GM23338 (cell line): Measurements from ENCODE around the gene SSH2. TPM values are rescaled to one million over a fixed set of nuclear protein-coding genes. Genes with fewer than 3 reads are reported as not detected.

Source experiments
- ATAC-seq: fragments of 200-7000 bp; cut with Tn5 transposase; 3 replicates; pipeline ENCODE4 v1.9.1; 2020
- DNase-seq: peaks from one replicate; pipeline ENCODE4 v3.0.0-alpha.2; 2015; ENCODE audit warnings: low spot score
- H2AFZ ChIP-seq: fragments of 200-600 bp; sonication (generic); 2 replicates; pipeline ENCODE4 v1.8.0; 2016; ENCODE audit warnings: antibody characterized with exemption, mild to moderate bottlenecking, moderate library complexity
- H3F3A ChIP-seq: fragments of 200-600 bp; sonication (generic); replicated peaks from 2 replicates; pipeline ENCODE4 v1.8.0; 2017; ENCODE audit warnings: antibody characterized with exemption, mixed run types, low read depth
- H3K27ac ChIP-seq: fragments of 200-600 bp; sonication (generic); 2 replicates; pipeline ENCODE4 v1.6.1; 2016; ENCODE audit warnings: low read depth
- H3K27me3 ChIP-seq: fragments of 200-600 bp; sonication (generic); 2 replicates; pipeline ENCODE4 v1.8.0; 2016; ENCODE audit warnings: mild to moderate bottlenecking, mixed run types, moderate library complexity; ENCODE audit not compliant: insufficient read depth
- H3K36me3 ChIP-seq: fragments of 200-600 bp; sonication (generic); 2 replicates; pipeline ENCODE4 v1.8.0; 2016; ENCODE audit warnings: mild to moderate bottlenecking; ENCODE audit not compliant: insufficient read depth
- H3K4me1 ChIP-seq: fragments of 200-600 bp; sonication (generic); 2 replicates; pipeline ENCODE4 v1.8.0; 2016; ENCODE audit warnings: mild to moderate bottlenecking, moderate library complexity; ENCODE audit not compliant: insufficient read depth
- H3K4me2 ChIP-seq: fragments of 200-600 bp; sonication (generic); 2 replicates; pipeline ENCODE4 v1.7.1; 2017; ENCODE audit warnings: mixed run types
- H3K4me3 ChIP-seq: fragments of 200-600 bp; sonication (generic); 2 replicates; pipeline ENCODE4 v1.6.1; 2016; ENCODE audit warnings: mixed run types
- H3K79me2 ChIP-seq: fragments of 200-600 bp; sonication (generic); replicated peaks from 2 replicates; pipeline ENCODE4 v1.8.0; 2017; ENCODE audit warnings: mild to moderate bottlenecking; ENCODE audit not compliant: insufficient read depth
- H3K9me2 ChIP-seq: fragments of 200-600 bp; sonication (generic); 2 replicates; pipeline ENCODE4 v1.8.0; 2017; ENCODE audit not compliant: insufficient read depth
- H4K20me1 ChIP-seq: fragments of 200-600 bp; sonication (generic); replicated peaks from 2 replicates; pipeline ENCODE4 v1.8.0; 2017; ENCODE audit warnings: mild to moderate bottlenecking; ENCODE audit not compliant: insufficient read depth
- H3K27ac Mint-ChIP-seq: 2 replicates; pipeline ENCODE4 v1.8.0; 2020; ENCODE audit warnings: inconsistent platforms, mild to moderate bottlenecking, moderate library complexity, mixed read lengths
- H3K27me3 Mint-ChIP-seq: 3 replicates; pipeline ENCODE4 v1.8.0; 2022; ENCODE audit warnings: low read depth, mild to moderate bottlenecking, moderate library complexity, mixed read lengths, inconsistent platforms; ENCODE audit not compliant: insufficient read depth, poor library complexity
- H3K36me3 Mint-ChIP-seq: 3 replicates; pipeline ENCODE4 v1.8.0; 2021; ENCODE audit warnings: low read depth, mild to moderate bottlenecking, inconsistent platforms, moderate library complexity, mixed read lengths
- H3K4me1 Mint-ChIP-seq: 3 replicates; pipeline ENCODE4 v1.8.0; 2020; ENCODE audit warnings: mild to moderate bottlenecking, inconsistent platforms, mixed read lengths
- H3K4me3 Mint-ChIP-seq: 3 replicates; pipeline ENCODE4 v1.8.0; 2021; ENCODE audit warnings: moderate library complexity, mild to moderate bottlenecking, inconsistent platforms, mixed read lengths
- H3K9me3 Mint-ChIP-seq: 3 replicates; pipeline ENCODE4 v1.8.0; 2020; ENCODE audit warnings: moderate library complexity, mild to moderate bottlenecking, inconsistent platforms, mixed read lengths
- CREB1 ChIP-seq: fragments of 250-450 bp; sonication (Bioruptor Pico); IDR thresholded peaks from 2 replicates; pipeline ENCODE4 v1.5.0; 2020; ENCODE audit warnings: low read depth, mild to moderate bottlenecking, moderate library complexity
- CTCF ChIP-seq, 2 experiments: fragments of 200-600 bp in 1 of 2; sonication (generic) in 1 of 2; conservative IDR thresholded peaks; 2 replicates each; pipeline versions ENCODE4 v1.5.1 to v1.6.1; 2016 to 2017; ENCODE audit warnings: antibody characterized with exemption in 2 of 2, low read depth in 2 of 2, mild to moderate bottlenecking in 2 of 2, moderate library complexity in 1 of 2
- EZH2phosphoT487 ChIP-seq: fragments of 200-600 bp; sonication (generic); IDR thresholded peaks from one replicate; pipeline ENCODE4 v1.8.1; 2018; ENCODE audit warnings: antibody characterized with exemption; ENCODE audit not compliant: unreplicated experiment
- JUNB ChIP-seq: IDR thresholded peaks from one replicate; pipeline ENCODE4 v1.6.1; 2016; ENCODE audit warnings: antibody characterized with exemption; ENCODE audit not compliant: unreplicated experiment
- NANOG ChIP-seq: IDR thresholded peaks from 2 replicates; pipeline ENCODE4 v1.6.1; 2016; ENCODE audit warnings: antibody characterized with exemption, borderline replicate concordance
- POLR2AphosphoS5 ChIP-seq: IDR thresholded peaks from 2 replicates; pipeline ENCODE4 v1.6.1; 2016; ENCODE audit warnings: antibody characterized with exemption, low read depth
- REST ChIP-seq: IDR thresholded peaks from one replicate; pipeline ENCODE4 v1.6.1; 2018; ENCODE audit warnings: antibody characterized with exemption; ENCODE audit not compliant: unreplicated experiment
- STAT1 ChIP-seq: IDR thresholded peaks from one replicate; pipeline ENCODE4 v1.6.1; 2016; ENCODE audit warnings: antibody characterized with exemption; ENCODE audit not compliant: unreplicated experiment
- ZNF114 ChIP-seq: fragments of 250-450 bp; sonication (Bioruptor Pico); IDR thresholded peaks from 2 replicates; pipeline ENCODE4 v1.5.0; 2020; ENCODE audit warnings: mild to moderate bottlenecking, moderate library complexity
- ZNF331 ChIP-seq: fragments of 250-450 bp; sonication (Bioruptor Pico); IDR thresholded peaks from 2 replicates; pipeline ENCODE4 v1.5.0; 2020; ENCODE audit warnings: low read depth, mild to moderate bottlenecking, moderate library complexity
- polyA plus RNA-seq: library from polyadenylated mRNA; unstranded; fragments of >200 nt; fragmentation: Nextera tagmentation; extraction: Ambion mirVana; gene quantifications from 2 replicates; pipeline ENCODE4 v1.2.1, GENCODE V29; 2016
- total RNA-seq: library from RNA; depleted of rRNA; stranded (reverse); fragments of >200 nt; shearing (Covaris generic); gene quantifications from 2 replicates; pipeline ENCODE4 v1.2.3, GENCODE V29; 2014

Gene SSH2
- total and polyA plus RNA-seq, 2 experiments from 2014 or later: 9.9 to 12.1 TPM

- no peak for TF ChIP-seq REST
- TF ChIP-seq EZH2phosphoT487: no peak
- TF ChIP-seq STAT1: no peak
- TF ChIP-seq ZNF114 (CRISPR knock-in tag): no peak
These were observed 315.0 kb downstream of the SSH2 start (continued) for GRCh38 chr17:29615048-29615385.

GRCh38 chr17:29614349-29615047, 315.5 kb downstream of the SSH2 start:
- Histone ChIP-seq H2AFZ (no peak overlapping the region), H3K9me2 (no peaks in the 10 kb centered on the region), H3F3A (0 out of 2 replicates have a peak, but pooled peaks cover 4% of the 10 kb centered on the region), H3K27ac (no peak overlapping the region), H3K27me3 (peaks cover 65% of the 10 kb centered on the region), H4K20me1 (peaks cover 5% of the 10 kb centered on the region; the same call in 1 of the 2 replicates), H3K4me2 (peak overlapping the region; percentile 92), H3K4me3 (peak overlapping the region; percentile 67), H3K4me1 (peaks cover 29% of the 10 kb centered on the region), H3K36me3 (no peaks in the 10 kb centered on the region), H3K79me2 (no peaks in the 10 kb centered on the region)
- Mint-ChIP-seq H3K27ac (no peak overlapping the region), H3K36me3 (peaks cover 4% of the 10 kb centered on the region; the same call in 2 of the 3 replicates), H3K4me3 (peak overlapping the region; percentile 62; the same call in 2 of the 3 replicates), H3K4me1 (peaks cover 27% of the 10 kb centered on the region), H3K27me3 (peaks cover 47% of the 10 kb centered on the region), H3K9me3 (no peaks in the 10 kb centered on the region; the same call in 2 of the 3 replicates)
- peak; percentile 16 for DNase-seq
- no peak for ATAC-seq
- no peak for TF ChIP-seq JUNB
- TF ChIP-seq CREB1 (CRISPR knock-in tag): no peak
- TF ChIP-seq NANOG: no peak
- TF ChIP-seq ZNF331 (CRISPR knock-in tag): no peak
- TF ChIP-seq STAT1: no peak
- no peak for TF ChIP-seq POLR2AphosphoS5
- TF ChIP-seq EZH2phosphoT487: no peak
- no peak for TF ChIP-seq CTCF (conservative IDR thresholded peaks at IDR 0.05; ENCODE audit: low read depth in 2 of 2)
- TF ChIP-seq ZNF114 (CRISPR knock-in tag): no peak
- no peak for TF ChIP-seq REST
